ENCODE measurements around the gene SLC25A45.

- TF ChIP-seq FOXK2 (IDR thresholded peaks at IDR 0.05) (no peak), FOXM1 (IDR thresholded peaks at IDR 0.05; ENCODE audit: borderline replicate concordance) (no peak), NFRKB (IDR thresholded peaks at IDR 0.05) (no peak), LEF1 (IDR thresholded peaks at IDR 0.05; ENCODE audit: borderline replicate concordance) (no peak), ARNT (IDR thresholded peaks at IDR 0.05) (no peak), TARDBP (IDR thresholded peaks at IDR 0.05) (peak; percentile 96), BHLHE40 (IDR thresholded peaks at IDR 0.05; ENCODE audit: borderline replicate concordance) (no peak)
Observed at GRCh38 chr11:65386307-65387140, 4.1 kb upstream of the SLC25A45 start, which contains the start of gene FRMD8.

Data from HEK293T (cell line).